Right ventricle myocardium inferior (tissue), 1 donor: ENCODE measurements around the gene MRTFB. TPM values are rescaled to one million over a fixed set of nuclear protein-coding genes. Genes with fewer than 3 reads are reported as not detected.
"Not testable (repeated sequence)": the region's sequence is repeated elsewhere in the genome, so short reads cannot be mapped to it uniquely, and the experiment has no call there.

Experiments used
- ATAC-seq: fragments of 200-7000 bp; cut with Tn5 transposase; one replicate; pipeline ENCODE4 v1.9.1; 2020; ENCODE audit warnings: mild to moderate bottlenecking, moderate library complexity
- DNase-seq: peaks from one replicate; pipeline ENCODE4 v3.0.0; 2021; ENCODE audit errors: missing footprints
- intact Hi-C: fragments of 100-400 bp; cut with DNase I; formaldehyde crosslinking; loops from one replicate; pipeline ENCODE4 v1.11.0; 2022
- total RNA-seq: library from RNA; stranded (reverse); fragmentation: NEBNext Ultra II Directional; extraction: Animal tissue kit (Norgen Biotek cat#: 25700); gene quantifications from one replicate; pipeline ENCODE4 v1.2.1, GENCODE V29; 2021
- donor health status: DM: no; HTN: yes; CAD: no; lungs with severe emphysema.

Gene MRTFB
- total RNA-seq, 1 donor from 2014 or later = 23.8 TPM

DNA sequence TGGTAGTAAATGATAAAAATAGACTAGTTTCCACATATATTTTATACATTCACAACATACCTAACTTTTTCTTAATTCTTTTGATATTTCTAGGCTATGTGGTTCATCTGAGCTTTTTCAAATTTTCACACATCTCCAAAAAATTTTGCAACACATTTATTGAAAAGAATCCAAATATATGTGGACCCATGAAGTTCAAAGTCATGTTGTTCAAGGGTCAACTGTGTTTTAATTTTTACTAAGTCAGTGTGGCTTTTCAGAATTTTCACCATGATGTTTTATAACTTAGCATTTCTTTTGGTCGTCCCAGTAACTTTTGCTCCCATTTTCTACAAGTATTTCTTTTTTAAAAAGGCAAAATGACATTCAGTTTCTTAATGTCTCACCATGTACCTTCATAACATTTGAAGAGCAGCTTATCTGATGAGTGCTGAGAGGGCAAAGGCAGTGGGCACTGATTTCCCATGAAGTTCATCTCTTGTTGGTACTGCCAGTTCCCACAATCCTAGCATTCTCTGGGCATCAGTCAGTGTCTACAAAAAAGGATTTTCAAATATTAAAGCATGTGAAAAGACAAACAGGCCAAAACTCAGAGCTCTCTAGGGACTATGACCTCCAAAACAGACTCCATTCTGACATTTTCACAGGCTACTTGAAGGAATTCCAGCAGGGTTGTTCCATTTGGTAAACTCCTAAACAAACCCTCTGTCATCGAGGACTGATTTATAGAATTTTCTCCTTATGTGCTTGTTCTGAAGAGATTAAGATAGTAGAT, 80.3 kb downstream of the MRTFB start:
- DNase-seq = no peak
- intact Hi-C loops = loop anchor here (5.0 kb wide), 1 partner anchor 36 kb away; no protein-coding TSS in a partner anchor
- peak; percentile 62 for ATAC-seq

- ATAC-seq (peak; percentile 54), DNase-seq (no peak)
- intact Hi-C loops = no loop called here
These were observed 84.6 kb downstream of the MRTFB start for GRCh38 chr16:14155572-14156190.

- intact Hi-C loops = no loop called here
- DNase-seq = no peak
- no peak for ATAC-seq
These were observed 94.0 kb downstream of the MRTFB start for GRCh38 chr16:14164916-14165662.

DNA sequence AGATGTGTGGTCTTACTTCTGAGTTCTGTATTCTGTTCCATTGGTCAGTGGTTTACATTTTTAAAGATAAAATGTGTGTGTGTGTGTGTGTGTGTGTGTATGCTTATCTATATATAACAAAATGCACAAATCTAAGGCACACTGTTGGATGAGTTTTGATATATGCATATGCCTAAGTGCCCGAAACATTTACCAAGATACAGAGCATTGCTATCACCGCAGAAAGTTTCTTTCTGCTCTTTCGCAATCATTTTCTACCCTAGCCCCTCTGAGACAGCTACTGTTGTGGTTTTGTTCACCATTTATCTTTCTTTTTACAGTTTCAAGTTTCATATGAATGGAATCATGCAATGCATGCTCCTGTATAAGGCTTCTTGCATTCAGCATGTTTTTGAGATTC, 97.0 kb downstream of the MRTFB start:
- intact Hi-C loops = no loop called here
- ATAC-seq = no peak

GRCh38 chr16:14172200-14172809, 101.2 kb downstream of the MRTFB start:
- ATAC-seq = no peak
- no peak for DNase-seq
- intact Hi-C loops = no loop called here

More for the DNA sequence above, 97.0 kb downstream of the MRTFB start:
- DNase-seq = no peak

- ATAC-seq (no peak), DNase-seq (no peak)
- intact Hi-C loops = no loop called here
These were observed 104.0 kb downstream of the MRTFB start for GRCh38 chr16:14175086-14175485.

DNA sequence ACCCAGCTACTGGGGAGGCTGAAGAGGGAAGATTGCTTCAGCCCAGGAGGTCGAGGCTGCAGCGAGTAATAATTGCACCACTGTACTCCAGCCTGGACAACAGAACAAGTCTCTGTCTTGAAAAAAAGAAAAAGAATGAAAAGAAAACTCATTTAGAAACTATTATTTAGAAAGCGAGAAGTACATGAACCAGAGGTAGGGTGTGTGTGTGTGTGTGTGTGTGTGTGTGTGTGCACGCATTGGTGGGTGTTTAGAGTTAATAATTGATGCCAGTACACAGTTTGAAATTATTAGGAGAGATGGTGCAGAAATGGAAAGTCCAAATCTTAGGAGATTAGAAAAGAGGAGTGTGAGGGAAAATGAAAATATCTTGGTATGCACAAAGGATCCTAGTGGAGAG, 106.6 kb downstream of the MRTFB start:
- intact Hi-C loops = no loop called here
- no peak for DNase-seq
- no peak for ATAC-seq

DNA sequence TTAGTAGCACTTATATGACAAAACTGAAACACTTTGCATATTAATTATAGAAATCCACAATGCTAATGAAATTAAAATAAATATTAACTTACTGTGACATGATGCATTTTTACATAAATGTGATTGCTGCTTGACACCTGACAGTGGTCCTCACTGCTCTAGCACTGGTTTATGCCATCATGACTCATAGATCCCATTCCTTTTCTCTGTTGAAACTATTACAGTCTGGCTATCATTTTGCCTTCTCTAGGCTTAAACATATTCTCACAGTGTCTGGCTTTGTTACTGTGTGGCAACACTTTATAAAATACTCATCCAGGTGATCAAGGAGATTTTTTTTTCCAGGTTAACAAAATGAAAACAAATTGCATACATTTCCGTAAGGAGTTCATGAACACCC, 108.0 kb downstream of the MRTFB start:
- DNase-seq (no peak), ATAC-seq (no peak)
- intact Hi-C loops = no loop called here

DNA sequence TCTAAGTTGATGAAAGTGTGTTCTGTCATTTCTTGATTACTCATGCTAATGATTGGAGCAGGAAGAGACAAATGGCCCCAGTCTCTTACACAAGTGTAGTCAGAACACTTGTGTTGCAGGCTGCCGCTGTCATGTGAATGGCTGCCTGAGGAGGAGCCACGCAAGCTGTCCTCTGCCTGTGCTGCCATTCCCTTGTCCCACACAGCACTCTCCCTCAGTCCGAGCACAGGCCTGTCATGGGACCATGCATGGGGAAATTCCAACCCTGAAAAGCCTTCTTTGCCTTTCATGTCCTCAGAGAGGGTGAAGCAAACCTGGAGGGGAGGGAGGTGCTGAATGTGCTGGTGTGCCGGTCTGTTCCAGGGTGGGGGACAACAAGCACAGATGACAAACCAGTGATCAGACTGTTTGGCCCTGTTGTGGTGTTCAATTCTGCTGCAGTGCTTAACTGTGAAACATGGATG, 109.4 kb downstream of the MRTFB start:
- ATAC-seq (peak; percentile 37), DNase-seq (no peak)
- intact Hi-C loops = no loop called here

- intact Hi-C loops = no loop called here
- ATAC-seq = no peak
These were observed 110.4 kb downstream of the MRTFB start for GRCh38 chr16:14181371-14182050.

DNA sequence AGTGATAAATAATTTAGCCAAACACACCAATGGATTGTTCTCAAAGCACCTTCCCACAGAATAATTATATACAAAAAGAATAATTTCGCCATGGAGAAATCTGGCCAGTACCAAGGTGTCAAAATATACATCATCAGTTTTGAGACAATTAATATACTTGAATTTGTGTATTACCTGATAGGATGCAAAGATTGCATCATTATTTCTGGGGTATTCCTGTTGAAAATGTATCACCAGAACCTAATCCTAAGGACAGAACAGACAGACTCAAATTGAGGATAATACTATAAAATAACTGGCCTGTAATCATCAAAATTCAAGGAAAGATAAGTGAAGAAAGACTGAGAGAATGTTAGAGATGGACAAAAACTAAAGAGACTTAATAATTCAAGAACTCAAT, 111.9 kb downstream of the MRTFB start:
- ATAC-seq (no peak), DNase-seq (no peak)
- intact Hi-C loops = no loop called here

More at GRCh38 chr16:14181371-14182050, 110.4 kb downstream of the MRTFB start:
- DNase-seq = no peak

GRCh38 chr16:14183962-14184361, 112.8 kb downstream of the MRTFB start:
- ATAC-seq, intact Hi-C loops, DNase-seq: not testable (repeated sequence)

GRCh38 chr16:14186007-14186794, 115.1 kb downstream of the MRTFB start:
- intact Hi-C loops = loop anchor here (5.0 kb wide), 5 partner anchors 34 to 264 kb away; partner anchors contain the start of gene ERCC4
- DNase-seq (no peak), ATAC-seq (peak; percentile 63)

DNA sequence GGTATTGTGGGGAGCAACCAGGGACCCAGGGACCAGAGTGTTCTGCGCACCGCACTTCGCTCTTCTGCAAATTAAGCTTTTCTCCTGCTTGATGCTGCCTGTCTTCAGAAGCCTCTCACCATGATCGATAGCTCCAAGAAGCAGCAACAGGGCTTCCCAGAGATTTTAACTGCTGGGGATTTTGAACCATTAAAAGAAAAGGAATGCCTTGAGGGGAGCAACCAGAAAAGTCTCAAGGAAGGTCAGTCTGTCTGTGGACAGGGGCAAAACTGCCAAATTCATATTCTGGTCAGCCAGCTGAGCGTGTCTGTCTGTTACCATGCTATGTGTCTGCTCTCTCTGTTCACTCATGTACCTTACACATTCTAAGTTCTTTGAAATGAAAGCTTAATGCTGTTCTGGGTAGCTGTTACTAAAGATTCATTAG, 115.7 kb downstream of the MRTFB start:
- intact Hi-C loops = loop anchor here (5.0 kb wide), 5 partner anchors 35 to 265 kb away; partner anchors contain the start of gene ERCC4
- peak; percentile 62 for ATAC-seq
- DNase-seq = no peak

DNA sequence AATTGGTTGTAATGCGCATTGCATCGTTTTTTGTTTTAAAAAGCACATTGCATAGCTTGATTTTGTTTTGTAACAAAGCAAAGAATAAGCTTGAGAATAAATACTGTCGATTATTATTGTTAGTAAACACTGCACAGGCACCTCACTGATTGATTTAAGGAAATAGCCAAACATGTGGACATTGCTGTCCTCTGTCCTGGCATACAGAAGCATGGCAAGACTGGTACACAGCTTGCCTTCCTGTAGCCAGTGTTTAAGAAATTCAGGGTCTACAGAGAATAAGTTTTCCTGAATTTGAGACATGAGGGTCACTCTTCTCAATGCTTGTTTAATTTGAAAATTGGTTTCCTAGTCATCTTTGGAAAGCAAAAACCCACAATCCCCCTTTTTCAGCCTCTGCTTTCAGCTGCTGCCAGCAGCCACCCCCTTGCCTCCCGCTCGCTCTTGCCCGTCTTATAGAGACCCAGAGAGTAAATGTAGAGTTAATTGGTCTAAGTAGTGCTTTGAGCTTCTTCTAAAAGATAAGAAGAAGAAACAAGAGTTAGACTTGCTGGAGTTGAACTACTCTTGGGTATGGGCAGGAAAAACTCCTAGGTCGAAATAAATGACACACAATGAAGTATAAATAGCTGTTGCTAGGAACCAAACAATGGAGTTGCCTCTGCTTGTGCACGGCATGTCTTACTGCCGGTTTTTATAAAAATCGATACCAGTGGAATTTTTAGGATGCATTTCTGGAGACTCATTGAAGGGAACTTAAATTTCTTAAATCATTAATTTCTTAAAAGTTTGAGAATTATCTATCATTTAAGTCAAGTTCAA, 116.6 kb downstream of the MRTFB start:
- no peak for ATAC-seq
- no peak for DNase-seq
- intact Hi-C loops = loop anchor here (5.0 kb wide), 5 partner anchors 35 to 265 kb away; partner anchors contain the start of gene ERCC4

GRCh38 chr16:14193316-14193871, 122.3 kb downstream of the MRTFB start:
- intact Hi-C loops = no loop called here
- no peak for DNase-seq
- no peak for ATAC-seq
